HUES64 (cell line): ENCODE results near the gene GPC4.
"Not testable (repeated sequence)": the region's sequence is repeated elsewhere in the genome, so short reads cannot be mapped to it uniquely, and the experiment has no call there.

ENCODE experiments used
- H3K27ac ChIP-seq: 2 replicates; pipeline ENCODE4 v1.7.0; 2013; ENCODE audit warnings: low read depth, low read length, inconsistent platforms
- H3K27me3 ChIP-seq: 2 replicates; pipeline ENCODE4 v1.6.1; 2013; ENCODE audit warnings: mild to moderate bottlenecking, low read length; ENCODE audit not compliant: insufficient read depth
- H3K36me3 ChIP-seq: 2 replicates; pipeline ENCODE4 v1.6.1; 2013; ENCODE audit warnings: mild to moderate bottlenecking, low read length; ENCODE audit not compliant: insufficient read depth
- H3K4me1 ChIP-seq: 2 replicates; pipeline ENCODE4 v1.6.1; 2013; ENCODE audit warnings: mild to moderate bottlenecking, low read length, moderate library complexity; ENCODE audit not compliant: insufficient read depth
- H3K4me3 ChIP-seq: 2 replicates; pipeline ENCODE4 v1.5.1; 2013; ENCODE audit warnings: mild to moderate bottlenecking, low read length, moderate library complexity
- H3K9ac ChIP-seq: 2 replicates; pipeline ENCODE4 v1.6.1; 2013; ENCODE audit warnings: mild to moderate bottlenecking, low read depth, low read length
- H3K9me3 ChIP-seq: 2 replicates; pipeline ENCODE4 v1.6.1; 2013; ENCODE audit warnings: low read depth, low read length; ENCODE audit not compliant: insufficient read depth
- WGBS: fragments of 150-250, 120-280 bp; methylation state at CpG from one replicate; pipeline ENCODE4 v1.1.7; 2013; ENCODE audit warnings: missing lambda C conversion rate; 5-methylcytosine and 5-hydroxymethylcytosine counted together

The GPC4 gene

DNA sequence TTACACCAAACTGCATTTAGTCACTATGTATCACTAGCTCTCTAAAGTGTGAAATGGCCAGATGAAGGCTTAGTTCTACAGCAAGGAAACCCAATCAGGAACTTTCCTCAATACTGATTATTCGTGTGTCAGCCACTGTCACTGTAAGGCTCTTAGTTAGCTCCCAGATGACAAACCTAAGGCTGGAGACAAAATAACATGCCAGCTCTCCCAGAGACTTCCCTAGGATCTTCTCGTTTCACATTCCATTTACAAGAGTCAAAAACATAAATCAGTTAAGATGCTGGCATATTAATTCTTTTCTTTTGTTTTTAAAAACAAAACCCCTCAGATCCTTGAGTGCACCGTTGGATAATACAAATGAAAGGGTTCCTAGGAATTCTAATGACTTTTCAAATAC lies 109.0 kb downstream of the GPC4 start:
- Histone ChIP-seq H3K4me3 (no peak overlapping the region), H3K27ac (no peak overlapping the region; the same call in 1 of the 2 replicates), H3K9ac (no peak overlapping the region), H3K36me3 (peaks cover 65% of the 10 kb centered on the region), H3K9me3 (no peaks in the 10 kb centered on the region), H3K4me1 (peaks cover 52% of the 10 kb centered on the region), H3K27me3 (no peaks in the 10 kb centered on the region)
- 89% methylated on average over 2 of the region's 3 CpGs for WGBS

DNA sequence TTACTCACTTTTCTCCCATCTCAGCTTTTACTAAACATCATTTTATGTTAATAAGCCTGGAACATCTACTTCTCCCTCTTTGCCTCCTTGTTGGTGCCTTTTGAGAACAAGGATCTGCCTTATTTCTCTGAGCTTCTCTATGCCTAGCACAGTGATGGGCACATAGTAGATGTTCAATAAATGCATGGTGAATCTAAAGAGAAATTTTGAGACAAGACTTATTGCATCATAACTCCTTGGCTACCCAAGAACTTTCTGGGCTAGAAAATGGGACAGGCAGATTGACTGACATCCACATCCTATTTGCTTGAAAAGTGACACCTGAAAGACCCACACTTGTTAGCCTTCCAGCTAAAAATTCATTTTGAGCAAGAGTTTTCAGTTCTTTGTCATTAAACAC lies 109.9 kb downstream of the GPC4 start:
- Histone ChIP-seq H3K4me1 (peaks cover 42% of the 10 kb centered on the region), H3K36me3 (peaks cover 65% of the 10 kb centered on the region), H3K9me3 (no peaks in the 10 kb centered on the region), H3K27ac (no peak overlapping the region), H3K4me3 (no peak overlapping the region), H3K27me3 (no peaks in the 10 kb centered on the region), H3K9ac (no peak overlapping the region)

DNA sequence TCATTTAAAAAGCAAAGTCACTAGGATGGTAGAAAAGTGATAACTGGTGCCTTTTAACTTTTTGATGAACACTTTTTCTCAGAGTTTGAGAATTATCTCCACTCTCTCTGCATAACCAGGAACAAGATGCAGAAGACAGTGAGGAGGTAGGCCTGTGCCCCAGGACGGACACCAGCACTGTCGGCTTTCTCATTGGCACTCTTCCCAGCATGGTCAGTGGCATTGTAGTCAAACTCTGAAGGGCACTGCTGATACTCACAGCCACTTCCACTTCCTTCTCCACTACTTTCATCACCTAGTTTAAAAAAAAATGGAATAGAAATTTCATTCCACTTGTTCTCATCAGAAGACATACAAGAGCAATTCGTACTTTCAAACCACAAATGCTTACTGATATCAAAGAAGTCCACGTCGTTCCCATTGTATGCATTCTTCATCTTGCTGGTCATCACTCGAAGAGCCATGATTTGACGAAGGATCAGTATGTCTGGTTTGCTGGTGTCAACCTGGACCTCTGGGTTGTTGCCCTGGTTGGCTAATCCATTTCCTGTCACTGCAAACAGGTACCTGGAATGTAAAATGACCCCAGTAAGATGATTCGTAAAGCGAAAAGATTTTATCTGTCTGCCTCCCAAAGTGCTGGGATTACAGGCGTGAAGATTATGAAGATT lies 112.4 kb downstream of the GPC4 start:
- WGBS, result 97% methylated on average over 9 of the region's 10 CpGs
- Histone ChIP-seq H3K9ac (no peak overlapping the region), H3K36me3 (peaks cover 83% of the 10 kb centered on the region), H3K27ac (no peak overlapping the region), H3K4me3 (no peak overlapping the region), H3K4me1 (peaks cover 19% of the 10 kb centered on the region), H3K9me3 (no peaks in the 10 kb centered on the region), H3K27me3 (no peaks in the 10 kb centered on the region)

GRCh38 chrX:133300591-133300990 lies 114.7 kb downstream of the GPC4 start:
- H3K4me1 ChIP-seq, result no peaks in the 10 kb centered on the region

GRCh38 chrX:133297284-133297683 lies 118.0 kb downstream of the GPC4 start:
- Histone ChIP-seq H3K9ac (no peak overlapping the region), H3K27ac (no peak overlapping the region), H3K4me1 (no peaks in the 10 kb centered on the region), H3K27me3 (no peaks in the 10 kb centered on the region), H3K36me3 (peaks cover 58% of the 10 kb centered on the region), H3K4me3 (no peak overlapping the region), H3K9me3 (no peaks in the 10 kb centered on the region)
- 92% methylated on average over 1 of the region's 1 CpG for WGBS

More at GRCh38 chrX:133300591-133300990, 114.7 kb downstream of the GPC4 start:
- H3K9ac ChIP-seq, result no peak overlapping the region
- no peaks in the 10 kb centered on the region for H3K27me3 ChIP-seq
- H3K27ac ChIP-seq, result no peak overlapping the region
- no peaks in the 10 kb centered on the region for H3K9me3 ChIP-seq
- H3K36me3 ChIP-seq, result peaks cover 88% of the 10 kb centered on the region
- no peak overlapping the region for H3K4me3 ChIP-seq

- H3K36me3 ChIP-seq, result peaks cover 26% of the 10 kb centered on the region
- H3K9ac ChIP-seq, result no peak overlapping the region
- H3K9me3 ChIP-seq, result no peaks in the 10 kb centered on the region
- H3K4me1 ChIP-seq, result no peaks in the 10 kb centered on the region
- 89% methylated on average over 1 of the region's 1 CpG for WGBS
- H3K27me3 ChIP-seq, result no peaks in the 10 kb centered on the region
- H3K4me3 ChIP-seq, result no peak overlapping the region
- no peak overlapping the region for H3K27ac ChIP-seq
Observed at GRCh38 chrX:133294126-133294525, 121.2 kb downstream of the GPC4 start.

GRCh38 chrX:133290076-133290475 lies 125.2 kb downstream of the GPC4 start:
- H3K27me3 ChIP-seq, result no peaks in the 10 kb centered on the region
- 88% methylated on average over 4 of the region's 4 CpGs for WGBS
- H3K9me3 ChIP-seq, result no peaks in the 10 kb centered on the region
- H3K4me3 ChIP-seq, result no peak overlapping the region
- H3K27ac ChIP-seq, result no peak overlapping the region
- H3K36me3 ChIP-seq, result no peaks in the 10 kb centered on the region
- no peaks in the 10 kb centered on the region for H3K4me1 ChIP-seq
- no peak overlapping the region for H3K9ac ChIP-seq

DNA sequence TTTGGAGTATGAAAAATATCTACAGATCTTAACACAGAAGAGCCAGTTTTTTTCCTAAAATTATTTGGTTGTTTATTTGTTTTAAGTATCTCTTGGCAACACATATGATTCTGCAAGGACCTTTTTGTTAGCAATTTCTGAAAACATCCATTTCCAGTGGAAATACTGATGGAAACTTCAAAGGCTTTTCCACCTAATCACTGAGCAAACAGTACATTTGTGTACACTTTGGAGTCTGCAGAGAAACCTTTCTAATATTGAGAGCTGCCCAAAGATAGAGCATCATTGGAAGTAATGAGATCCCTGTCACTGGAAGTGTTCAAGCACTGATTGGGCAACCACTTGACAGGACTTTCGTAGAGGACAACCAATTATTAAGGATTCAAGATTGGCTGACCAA lies 127.4 kb downstream of the GPC4 start:
- no peaks in the 10 kb centered on the region for H3K36me3 ChIP-seq
- WGBS, result 90% methylated on average over 1 of the region's 1 CpG
- H3K27me3 ChIP-seq, result no peaks in the 10 kb centered on the region
- no peaks in the 10 kb centered on the region for H3K9me3 ChIP-seq
- H3K27ac ChIP-seq, result no peak overlapping the region
- H3K9ac ChIP-seq, result no peak overlapping the region
- no peaks in the 10 kb centered on the region for H3K4me1 ChIP-seq
- H3K4me3 ChIP-seq, result no peak overlapping the region

DNA sequence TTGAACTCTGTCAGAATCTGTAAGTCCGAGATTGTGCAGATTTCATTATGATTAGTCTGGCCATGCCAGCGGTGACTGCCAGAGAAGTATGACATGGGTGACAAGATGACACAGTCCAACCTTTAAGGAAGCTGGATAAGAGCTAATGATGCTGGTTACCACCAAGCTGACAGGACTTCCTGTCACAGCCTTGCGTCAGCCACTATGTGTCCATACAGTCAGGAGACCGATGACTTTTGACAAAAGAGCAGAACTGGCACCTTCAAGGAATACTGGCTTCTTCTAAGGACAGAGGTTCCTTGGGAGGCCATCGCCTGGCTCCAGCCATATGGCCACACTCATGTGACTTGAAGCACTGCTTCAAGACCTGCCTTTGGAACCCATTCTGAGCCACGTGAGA lies 129.9 kb downstream of the GPC4 start:
- Histone ChIP-seq H3K4me1 (no peaks in the 10 kb centered on the region), H3K4me3 (no peak overlapping the region), H3K27me3 (no peaks in the 10 kb centered on the region), H3K9me3 (no peaks in the 10 kb centered on the region), H3K9ac (no peak overlapping the region), H3K36me3 (no peaks in the 10 kb centered on the region), H3K27ac (no peak overlapping the region)
- 91% methylated on average over 6 of the region's 6 CpGs for WGBS

GRCh38 chrX:133279112-133279730 lies 136.1 kb downstream of the GPC4 start:
- H3K4me3 ChIP-seq, H3K36me3 ChIP-seq, H3K9ac ChIP-seq, H3K4me1 ChIP-seq, H3K9me3 ChIP-seq, H3K27ac ChIP-seq, H3K27me3 ChIP-seq: not testable (repeated sequence)
- 87% methylated on average over 9 of the region's 9 CpGs for WGBS

- H3K4me1 ChIP-seq, result peaks cover 11% of the 10 kb centered on the region; the same call in 1 of the 2 replicates
- H3K4me3 ChIP-seq, result no peak overlapping the region
- 92% methylated on average over 4 of the region's 4 CpGs for WGBS
- H3K27me3 ChIP-seq, result no peaks in the 10 kb centered on the region
- H3K27ac ChIP-seq, result no peak overlapping the region
- no peaks in the 10 kb centered on the region for H3K9me3 ChIP-seq
- no peak overlapping the region for H3K9ac ChIP-seq
- H3K36me3 ChIP-seq, result no peaks in the 10 kb centered on the region
Observed at GRCh38 chrX:133273180-133273579, 142.1 kb downstream of the GPC4 start.

DNA sequence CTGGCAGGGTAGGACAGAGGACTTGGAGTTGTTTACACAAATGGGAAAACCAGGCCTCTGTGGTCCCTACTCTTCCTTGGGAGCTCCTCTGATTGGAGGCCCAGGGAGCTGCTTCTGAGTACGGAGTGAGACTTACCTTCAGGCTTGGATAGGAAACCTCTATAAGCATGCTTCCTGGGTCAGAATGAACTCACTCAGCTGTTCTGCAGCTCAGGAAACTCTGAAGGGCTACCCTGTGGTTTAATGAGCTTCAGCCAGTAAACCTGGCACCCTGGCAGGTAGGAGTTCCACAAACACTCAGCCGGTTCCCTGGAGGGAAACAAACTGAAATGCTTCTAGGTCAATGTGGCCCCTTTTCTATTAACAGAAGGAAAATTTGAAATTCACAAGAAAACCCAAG lies 146.1 kb downstream of the GPC4 start:
- no peaks in the 10 kb centered on the region for H3K36me3 ChIP-seq
- peaks cover 26% of the 10 kb centered on the region for H3K4me1 ChIP-seq
- H3K27me3 ChIP-seq, result no peaks in the 10 kb centered on the region
- no peak overlapping the region for H3K27ac ChIP-seq
- WGBS, result 72% methylated on average over 2 of the region's 2 CpGs
- H3K9ac ChIP-seq, result no peak overlapping the region
- no peak overlapping the region for H3K4me3 ChIP-seq
- H3K9me3 ChIP-seq, result no peaks in the 10 kb centered on the region
